ENCODE data around the gene MRPS5.

DNA sequence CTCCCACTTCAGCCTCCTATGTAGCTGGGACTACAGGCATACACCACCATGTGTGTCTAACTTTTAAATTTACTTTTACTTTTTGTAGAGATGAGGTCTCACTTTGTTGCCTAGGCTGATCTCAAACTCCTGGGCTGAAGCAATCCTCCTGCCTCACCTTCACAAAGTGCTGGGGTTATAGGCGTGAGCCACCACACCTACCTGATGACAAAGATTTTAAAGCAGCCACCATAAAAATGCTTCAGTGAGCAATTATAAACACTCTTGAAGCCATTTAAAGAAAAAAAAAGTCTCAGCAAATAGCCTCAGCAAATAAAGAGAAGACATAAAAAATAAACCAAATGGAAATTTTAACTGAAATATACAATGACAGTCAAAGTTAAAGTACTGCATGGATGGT lies 35.6 kb downstream of the MRPS5 start:
- no peak for TF ChIP-seq POLR2A (IDR thresholded peaks at IDR 0.05)
- TF ChIP-seq, protein P1, sequence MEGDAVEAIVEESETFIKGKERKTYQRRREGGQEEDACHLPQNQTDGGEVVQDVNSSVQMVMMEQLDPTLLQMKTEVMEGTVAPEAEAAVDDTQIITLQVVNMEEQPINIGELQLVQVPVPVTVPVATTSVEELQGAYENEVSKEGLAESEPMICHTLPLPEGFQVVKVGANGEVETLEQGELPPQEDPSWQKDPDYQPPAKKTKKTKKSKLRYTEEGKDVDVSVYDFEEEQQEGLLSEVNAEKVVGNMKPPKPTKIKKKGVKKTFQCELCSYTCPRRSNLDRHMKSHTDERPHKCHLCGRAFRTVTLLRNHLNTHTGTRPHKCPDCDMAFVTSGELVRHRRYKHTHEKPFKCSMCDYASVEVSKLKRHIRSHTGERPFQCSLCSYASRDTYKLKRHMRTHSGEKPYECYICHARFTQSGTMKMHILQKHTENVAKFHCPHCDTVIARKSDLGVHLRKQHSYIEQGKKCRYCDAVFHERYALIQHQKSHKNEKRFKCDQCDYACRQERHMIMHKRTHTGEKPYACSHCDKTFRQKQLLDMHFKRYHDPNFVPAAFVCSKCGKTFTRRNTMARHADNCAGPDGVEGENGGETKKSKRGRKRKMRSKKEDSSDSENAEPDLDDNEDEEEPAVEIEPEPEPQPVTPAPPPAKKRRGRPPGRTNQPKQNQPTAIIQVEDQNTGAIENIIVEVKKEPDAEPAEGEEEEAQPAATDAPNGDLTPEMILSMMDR (IDR thresholded peaks at IDR 0.05): no peak
